ENCODE measurements around the gene TLK1. TPM values are rescaled to one million over a fixed set of nuclear protein-coding genes. Genes with fewer than 3 reads are reported as not detected.

The TLK1 gene
- 42.4 TPM for polyA plus RNA-seq (2013, experiment 1 of 2)
- polyA plus RNA-seq (2013, experiment 2 of 2), result 40.8 TPM

GRCh38 chr2:171160119-171160955 lies at the start of gene TLK1:
TSS of gene TLK1 (minus strand) at chr2:171160893. CDS start at chr2:171160428, 465 bp downstream.
- under 1% methylated on average over 94 of the region's 97 CpGs for WGBS
- peak within 1 kb of the TSS; percentile 97 for H3K4me3 ChIP-seq (ENCODE audit: low read length)
- no peaks in the 10 kb centered on the region for H3K36me3 ChIP-seq (ENCODE audit: insufficient read depth, low read length)
- peaks cover 43% of the 10 kb centered on the region for H3K4me1 ChIP-seq (ENCODE audit: insufficient read depth, low read length)
- H3K9ac ChIP-seq (ENCODE audit: low read depth, low read length), result peak within 1 kb of the TSS; percentile 95
- H3K9me3 ChIP-seq (ENCODE audit: insufficient read depth, low read depth, low read length), result no peaks in the 10 kb centered on the region
- no peaks in the 10 kb centered on the region for H3K27me3 ChIP-seq (ENCODE audit: insufficient read depth, low read length)
- peak within 1 kb of the TSS; percentile 98 for H3K27ac ChIP-seq (ENCODE audit: low read depth, low read length)

- Histone ChIP-seq H3K4me3 (ENCODE audit: low read length) (no peak overlapping the region), H3K36me3 (ENCODE audit: insufficient read depth, low read length) (no peaks in the 10 kb centered on the region), H3K27me3 (ENCODE audit: insufficient read depth, low read length) (no peaks in the 10 kb centered on the region), H3K9me3 (ENCODE audit: insufficient read depth, low read depth, low read length) (no peaks in the 10 kb centered on the region), H3K9ac (ENCODE audit: low read depth, low read length) (no peak overlapping the region), H3K27ac (ENCODE audit: low read depth, low read length) (no peak overlapping the region), H3K4me1 (ENCODE audit: insufficient read depth, low read length) (peaks cover 31% of the 10 kb centered on the region)
- WGBS, result 92% methylated on average over 8 of the region's 9 CpGs
Observed at GRCh38 chr2:171210216-171210863, 49.6 kb upstream of the TLK1 start.

- Histone ChIP-seq H3K4me3 (ENCODE audit: low read length) (no peak overlapping the region), H3K9ac (ENCODE audit: low read depth, low read length) (no peak overlapping the region), H3K36me3 (ENCODE audit: insufficient read depth, low read length) (no peaks in the 10 kb centered on the region), H3K27ac (ENCODE audit: low read depth, low read length) (no peak overlapping the region), H3K27me3 (ENCODE audit: insufficient read depth, low read length) (no peaks in the 10 kb centered on the region), H3K4me1 (ENCODE audit: insufficient read depth, low read length) (peaks cover 20% of the 10 kb centered on the region), H3K9me3 (ENCODE audit: insufficient read depth, low read depth, low read length) (no peaks in the 10 kb centered on the region)
Observed at GRCh38 chr2:171208657-171209056, 48.0 kb upstream of the TLK1 start.

- H3K9ac ChIP-seq (ENCODE audit: low read depth, low read length), result no peak overlapping the region
- H3K36me3 ChIP-seq (ENCODE audit: insufficient read depth, low read length), result no peaks in the 10 kb centered on the region
Observed at GRCh38 chr2:171206422-171207115, 45.9 kb upstream of the TLK1 start.

GRCh38 chr2:171205551-171205950 lies 44.9 kb upstream of the TLK1 start:
- H3K9ac ChIP-seq (ENCODE audit: low read depth, low read length), result no peak overlapping the region
- WGBS, result 100% methylated on average over 2 of the region's 2 CpGs
- no peak overlapping the region for H3K4me3 ChIP-seq (ENCODE audit: low read length)
- H3K4me1 ChIP-seq (ENCODE audit: insufficient read depth, low read length), result peaks cover 8% of the 10 kb centered on the region; the same call in 1 of the 2 replicates
- H3K9me3 ChIP-seq (ENCODE audit: insufficient read depth, low read depth, low read length), result no peaks in the 10 kb centered on the region
- no peaks in the 10 kb centered on the region for H3K36me3 ChIP-seq (ENCODE audit: insufficient read depth, low read length)
- no peak overlapping the region for H3K27ac ChIP-seq (ENCODE audit: low read depth, low read length)
- no peaks in the 10 kb centered on the region for H3K27me3 ChIP-seq (ENCODE audit: insufficient read depth, low read length)

More at GRCh38 chr2:171206422-171207115, 45.9 kb upstream of the TLK1 start:
- Histone ChIP-seq H3K4me3 (ENCODE audit: low read length) (no peak overlapping the region), H3K4me1 (ENCODE audit: insufficient read depth, low read length) (peaks cover 13% of the 10 kb centered on the region; the same call in 1 of the 2 replicates), H3K9me3 (ENCODE audit: insufficient read depth, low read depth, low read length) (no peaks in the 10 kb centered on the region), H3K27ac (ENCODE audit: low read depth, low read length) (no peak overlapping the region), H3K27me3 (ENCODE audit: insufficient read depth, low read length) (no peaks in the 10 kb centered on the region)
- WGBS, result 94% methylated on average over 1 of the region's 2 CpGs

- WGBS, result 89% methylated on average over 4 of the region's 4 CpGs
- no peak overlapping the region for H3K9ac ChIP-seq (ENCODE audit: low read depth, low read length)
- H3K27me3 ChIP-seq (ENCODE audit: insufficient read depth, low read length), result no peaks in the 10 kb centered on the region
Observed at GRCh38 chr2:171201767-171202166, 41.1 kb upstream of the TLK1 start.

GRCh38 chr2:171201271-171201670 lies 40.6 kb upstream of the TLK1 start:
- Histone ChIP-seq H3K4me3 (ENCODE audit: low read length) (no peak overlapping the region), H3K27ac (ENCODE audit: low read depth, low read length) (no peak overlapping the region), H3K36me3 (ENCODE audit: insufficient read depth, low read length) (no peaks in the 10 kb centered on the region), H3K9me3 (ENCODE audit: insufficient read depth, low read depth, low read length) (no peaks in the 10 kb centered on the region), H3K9ac (ENCODE audit: low read depth, low read length) (no peak overlapping the region), H3K27me3 (ENCODE audit: insufficient read depth, low read length) (no peaks in the 10 kb centered on the region), H3K4me1 (ENCODE audit: insufficient read depth, low read length) (no peaks in the 10 kb centered on the region)
- WGBS, result 97% methylated on average over 1 of the region's 1 CpG

More at GRCh38 chr2:171201767-171202166, 41.1 kb upstream of the TLK1 start:
- Histone ChIP-seq H3K4me3 (ENCODE audit: low read length) (no peak overlapping the region), H3K27ac (ENCODE audit: low read depth, low read length) (no peak overlapping the region), H3K36me3 (ENCODE audit: insufficient read depth, low read length) (no peaks in the 10 kb centered on the region), H3K9me3 (ENCODE audit: insufficient read depth, low read depth, low read length) (no peaks in the 10 kb centered on the region), H3K4me1 (ENCODE audit: insufficient read depth, low read length) (no peaks in the 10 kb centered on the region)

- no peaks in the 10 kb centered on the region for H3K27me3 ChIP-seq (ENCODE audit: insufficient read depth, low read length)
- H3K9me3 ChIP-seq (ENCODE audit: insufficient read depth, low read depth, low read length), result no peaks in the 10 kb centered on the region
- H3K4me3 ChIP-seq (ENCODE audit: low read length), result no peak overlapping the region
- 98% methylated on average over 1 of the region's 1 CpG for WGBS
- no peak overlapping the region for H3K27ac ChIP-seq (ENCODE audit: low read depth, low read length)
- H3K4me1 ChIP-seq (ENCODE audit: insufficient read depth, low read length), result no peaks in the 10 kb centered on the region
- H3K9ac ChIP-seq (ENCODE audit: low read depth, low read length), result no peak overlapping the region
- H3K36me3 ChIP-seq (ENCODE audit: insufficient read depth, low read length), result no peaks in the 10 kb centered on the region
Observed at GRCh38 chr2:171200469-171200868, 39.8 kb upstream of the TLK1 start.

- no peaks in the 10 kb centered on the region for H3K9me3 ChIP-seq (ENCODE audit: insufficient read depth, low read depth, low read length)
- H3K9ac ChIP-seq (ENCODE audit: low read depth, low read length), result no peak overlapping the region
- WGBS, result 97% methylated on average over 4 of the region's 4 CpGs
Observed at GRCh38 chr2:171191021-171191420, 30.3 kb upstream of the TLK1 start.

GRCh38 chr2:171187819-171188218 lies 27.1 kb upstream of the TLK1 start:
- Histone ChIP-seq H3K27me3 (ENCODE audit: insufficient read depth, low read length) (no peaks in the 10 kb centered on the region), H3K9ac (ENCODE audit: low read depth, low read length) (no peak overlapping the region), H3K4me3 (ENCODE audit: low read length) (no peak overlapping the region), H3K9me3 (ENCODE audit: insufficient read depth, low read depth, low read length) (no peaks in the 10 kb centered on the region), H3K27ac (ENCODE audit: low read depth, low read length) (no peak overlapping the region), H3K4me1 (ENCODE audit: insufficient read depth, low read length) (no peaks in the 10 kb centered on the region), H3K36me3 (ENCODE audit: insufficient read depth, low read length) (no peaks in the 10 kb centered on the region)

More at GRCh38 chr2:171191021-171191420, 30.3 kb upstream of the TLK1 start:
- no peaks in the 10 kb centered on the region for H3K36me3 ChIP-seq (ENCODE audit: insufficient read depth, low read length)
- no peak overlapping the region for H3K4me3 ChIP-seq (ENCODE audit: low read length)
- no peak overlapping the region for H3K27ac ChIP-seq (ENCODE audit: low read depth, low read length)
- H3K4me1 ChIP-seq (ENCODE audit: insufficient read depth, low read length), result no peaks in the 10 kb centered on the region
- H3K27me3 ChIP-seq (ENCODE audit: insufficient read depth, low read length), result no peaks in the 10 kb centered on the region

- H3K9ac ChIP-seq (ENCODE audit: low read depth, low read length), result no peak overlapping the region
- H3K4me3 ChIP-seq (ENCODE audit: low read length), result no peak overlapping the region
- WGBS, result 95% methylated on average over 2 of the region's 2 CpGs
- no peaks in the 10 kb centered on the region for H3K27me3 ChIP-seq (ENCODE audit: insufficient read depth, low read length)
- H3K36me3 ChIP-seq (ENCODE audit: insufficient read depth, low read length), result no peaks in the 10 kb centered on the region
- no peaks in the 10 kb centered on the region for H3K9me3 ChIP-seq (ENCODE audit: insufficient read depth, low read depth, low read length)
- H3K27ac ChIP-seq (ENCODE audit: low read depth, low read length), result no peak overlapping the region
- no peaks in the 10 kb centered on the region for H3K4me1 ChIP-seq (ENCODE audit: insufficient read depth, low read length)
Observed at GRCh38 chr2:171187177-171187576, 26.5 kb upstream of the TLK1 start.

Data from HUES64 (cell line).